K562 (cell line): ENCODE measurements around the gene KMT5B. TPM values are rescaled to one million over a fixed set of nuclear protein-coding genes. Genes with fewer than 3 reads are reported as not detected.

Experiments used
- ATF6 ChIP-seq: sonication (generic); formaldehyde crosslinking; IDR thresholded peaks from 2 replicates; pipeline ENCODE4 v1.4.0; 2020; ENCODE audit warnings: mild to moderate bottlenecking, missing genetic modification reagents
- BCOR ChIP-seq: fragments of 450-650 bp; IDR thresholded peaks from 2 replicates; pipeline ENCODE4 v1.6.1; 2016
- FOXJ3 ChIP-seq: sonication (generic); formaldehyde crosslinking; IDR thresholded peaks from 2 replicates; pipeline ENCODE4 v1.4.0; 2020; ENCODE audit warnings: mild to moderate bottlenecking, missing genetic modification reagents
- HMBOX1 ChIP-seq: sonication (generic); IDR thresholded peaks from 2 replicates; pipeline ENCODE4 v1.6.1; 2016
- RCOR1 ChIP-seq, 2 experiments: IDR thresholded peaks; 2 replicates each; pipeline ENCODE4 v1.6.1; 2012; ENCODE audit warnings: low read depth in 2 of 2, low read length in 2 of 2, borderline replicate concordance in 1 of 2, improper control_type of control experiment in 1 of 2
- SLC30A9 ChIP-seq: fragments of 250-450 bp; sonication (Bioruptor Pico); IDR thresholded peaks from 2 replicates; pipeline ENCODE4 v1.8.0; 2022; ENCODE audit warnings: mild to moderate bottlenecking, moderate library complexity
- SRF ChIP-seq, 2 experiments: fragments of 250-450, 450-650 bp in 1 of 2; sonication (Bioruptor Pico) in 1 of 2; sonication (generic) in 1 of 2; formaldehyde crosslinking; IDR thresholded peaks; 2 replicates each; pipeline versions ENCODE4 v1.5.0 to v1.5.1; 2020 to 2022; ENCODE audit warnings: mild to moderate bottlenecking in 1 of 2, missing genetic modification reagents in 1 of 2
- THRAP3 ChIP-seq: fragments of 450-650 bp; IDR thresholded peaks from 2 replicates; pipeline ENCODE4 v1.6.1; 2016; ENCODE audit warnings: mild to moderate bottlenecking, inconsistent platforms, borderline replicate concordance
- ZBTB7A ChIP-seq: IDR thresholded peaks from 2 replicates; pipeline ENCODE4 v1.6.1; 2011; ENCODE audit warnings: low read depth, mild to moderate bottlenecking, low read length, moderate library complexity, borderline replicate concordance; ENCODE audit not compliant: control insufficient read depth
- ZNF347 ChIP-seq: fragments of 450-650 bp; formaldehyde crosslinking; IDR thresholded peaks from 2 replicates; pipeline ENCODE4 v1.4.0; 2020; ENCODE audit warnings: low read depth, mild to moderate bottlenecking, moderate library complexity
- ZNF717 ChIP-seq: fragments of 250-450 bp; sonication (Bioruptor Pico); IDR thresholded peaks from 2 replicates; pipeline ENCODE4 v1.5.0; 2021
- polyA plus RNA-seq, 8 experiments: library from polyadenylated mRNA; depleted of rRNA in 4 of 8; stranded (reverse) in 5 of 8; unstranded in 3 of 8; fragments of >200 nt; fragmentation: Nextera tagmentation in 2 of 8; fragmentation: Illumina TruSeq in 1 of 8; extraction: Ambion mirVana in 2 of 8; extraction: Trizol in 1 of 8; gene quantifications; 2 replicates each; pipeline versions ENCODE4 v1.2.1 to v1.2.3, GENCODE V29; 2011 to 2014; ENCODE audit warnings: inconsistent platforms in 1 of 8, missing spikeins in 1 of 8
- total RNA-seq, 7 experiments: library from RNA; depleted of rRNA in 6 of 7; stranded (reverse); fragments of >200 nt in 6 of 7; fragmentation: Illumina TruSeq in 2 of 7; extraction: Trizol in 2 of 7; gene quantifications; 2 replicates each; pipeline versions ENCODE4 v1.2.1 to v1.2.3, GENCODE V29; 2011 to 2021; ENCODE audit warnings: low replicate concordance in 1 of 7
- TF ChIP-seq, protein P1 (sequence below): fragments of 450-650 bp; formaldehyde crosslinking; IDR thresholded peaks from 2 replicates; pipeline ENCODE4 v1.4.0; 2020; ENCODE audit warnings: mild to moderate bottlenecking, mixed read lengths
- TF ChIP-seq, protein P2 (sequence below): fragments of 150-350 bp; conservative IDR thresholded peaks from 2 replicates; pipeline ENCODE4 v1.6.1; 2014; ENCODE audit warnings: low read length
- TF ChIP-seq, protein P3 (sequence below): sonication (generic); formaldehyde crosslinking; IDR thresholded peaks from 2 replicates; pipeline ENCODE4 v1.8.0; 2022; ENCODE audit warnings: mild to moderate bottlenecking, missing genetic modification reagents
- TF ChIP-seq, protein P4 (sequence below), 2 experiments: IDR thresholded peaks; 2 replicates each; pipeline ENCODE4 v1.6.1; 2011; ENCODE audit warnings: borderline replicate concordance in 1 of 2, control low read depth in 1 of 2, low read depth in 1 of 2, low read length in 1 of 2, mild to moderate bottlenecking in 1 of 2, mixed read lengths in 1 of 2, moderate library complexity in 1 of 2; ENCODE audit not compliant: insufficient read depth in 1 of 2, insufficient read length in 1 of 2, poor library complexity in 1 of 2, severe bottlenecking in 1 of 2; ENCODE audit errors: extremely low read depth in 1 of 2

KMT5B gene
- total and polyA plus RNA-seq, 9 of the 15 experiments (the other 6 are each of a cell fraction or from before 2014, with no cell fraction given), result 7.3 to 27.3 (median 20.9) TPM

GRCh38 chr11:68214173-68215086 is 1.3 kb upstream of the KMT5B start (continued):
- TF ChIP-seq, protein P1, sequence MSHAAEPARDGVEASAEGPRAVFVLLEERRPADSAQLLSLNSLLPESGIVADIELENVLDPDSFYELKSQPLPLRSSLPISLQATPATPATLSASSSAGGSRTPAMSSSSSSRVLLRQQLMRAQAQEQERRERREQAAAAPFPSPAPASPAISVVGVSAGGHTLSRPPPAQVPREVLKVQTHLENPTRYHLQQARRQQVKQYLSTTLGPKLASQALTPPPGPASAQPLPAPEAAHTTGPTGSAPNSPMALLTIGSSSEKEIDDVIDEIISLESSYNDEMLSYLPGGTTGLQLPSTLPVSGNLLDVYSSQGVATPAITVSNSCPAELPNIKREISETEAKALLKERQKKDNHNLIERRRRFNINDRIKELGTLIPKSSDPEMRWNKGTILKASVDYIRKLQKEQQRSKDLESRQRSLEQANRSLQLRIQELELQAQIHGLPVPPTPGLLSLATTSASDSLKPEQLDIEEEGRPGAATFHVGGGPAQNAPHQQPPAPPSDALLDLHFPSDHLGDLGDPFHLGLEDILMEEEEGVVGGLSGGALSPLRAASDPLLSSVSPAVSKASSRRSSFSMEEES (CRISPR knock-in tag), result no peak
- TF ChIP-seq FOXJ3 (CRISPR knock-in tag) (no peak), ZBTB7A (peak; percentile 53; the same call in 1 of the 2 replicates), HMBOX1 (no peak), THRAP3 (no peak), ZNF717 (CRISPR knock-in tag) (no peak), ZNF347 (CRISPR knock-in tag) (no peak), RCOR1 (IDR thresholded peaks at IDR 0.05; ENCODE audit: borderline replicate concordance in 1 of 2, low read depth in 2 of 2, low read length in 2 of 2) (no peak), SRF (CRISPR knock-in tag; IDR thresholded peaks at IDR 0.05) (no peak), SLC30A9 (CRISPR knock-in tag) (no peak), ATF6 (no peak), BCOR (peak; percentile 61)
- TF ChIP-seq, protein P2, sequence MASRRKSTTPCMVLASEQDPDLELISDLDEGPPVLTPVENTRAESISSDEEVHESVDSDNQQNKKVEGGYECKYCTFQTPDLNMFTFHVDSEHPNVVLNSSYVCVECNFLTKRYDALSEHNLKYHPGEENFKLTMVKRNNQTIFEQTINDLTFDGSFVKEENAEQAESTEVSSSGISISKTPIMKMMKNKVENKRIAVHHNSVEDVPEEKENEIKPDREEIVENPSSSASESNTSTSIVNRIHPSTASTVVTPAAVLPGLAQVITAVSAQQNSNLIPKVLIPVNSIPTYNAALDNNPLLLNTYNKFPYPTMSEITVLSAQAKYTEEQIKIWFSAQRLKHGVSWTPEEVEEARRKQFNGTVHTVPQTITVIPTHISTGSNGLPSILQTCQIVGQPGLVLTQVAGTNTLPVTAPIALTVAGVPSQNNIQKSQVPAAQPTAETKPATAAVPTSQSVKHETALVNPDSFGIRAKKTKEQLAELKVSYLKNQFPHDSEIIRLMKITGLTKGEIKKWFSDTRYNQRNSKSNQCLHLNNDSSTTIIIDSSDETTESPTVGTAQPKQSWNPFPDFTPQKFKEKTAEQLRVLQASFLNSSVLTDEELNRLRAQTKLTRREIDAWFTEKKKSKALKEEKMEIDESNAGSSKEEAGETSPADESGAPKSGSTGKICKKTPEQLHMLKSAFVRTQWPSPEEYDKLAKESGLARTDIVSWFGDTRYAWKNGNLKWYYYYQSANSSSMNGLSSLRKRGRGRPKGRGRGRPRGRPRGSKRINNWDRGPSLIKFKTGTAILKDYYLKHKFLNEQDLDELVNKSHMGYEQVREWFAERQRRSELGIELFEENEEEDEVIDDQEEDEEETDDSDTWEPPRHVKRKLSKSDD, result no peak
- TF ChIP-seq, protein P3, sequence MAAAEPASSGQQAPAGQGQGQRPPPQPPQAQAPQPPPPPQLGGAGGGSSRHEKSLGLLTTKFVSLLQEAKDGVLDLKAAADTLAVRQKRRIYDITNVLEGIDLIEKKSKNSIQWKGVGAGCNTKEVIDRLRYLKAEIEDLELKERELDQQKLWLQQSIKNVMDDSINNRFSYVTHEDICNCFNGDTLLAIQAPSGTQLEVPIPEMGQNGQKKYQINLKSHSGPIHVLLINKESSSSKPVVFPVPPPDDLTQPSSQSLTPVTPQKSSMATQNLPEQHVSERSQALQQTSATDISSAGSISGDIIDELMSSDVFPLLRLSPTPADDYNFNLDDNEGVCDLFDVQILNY (CRISPR knock-in tag), result no peak
- TF ChIP-seq, protein P4, sequence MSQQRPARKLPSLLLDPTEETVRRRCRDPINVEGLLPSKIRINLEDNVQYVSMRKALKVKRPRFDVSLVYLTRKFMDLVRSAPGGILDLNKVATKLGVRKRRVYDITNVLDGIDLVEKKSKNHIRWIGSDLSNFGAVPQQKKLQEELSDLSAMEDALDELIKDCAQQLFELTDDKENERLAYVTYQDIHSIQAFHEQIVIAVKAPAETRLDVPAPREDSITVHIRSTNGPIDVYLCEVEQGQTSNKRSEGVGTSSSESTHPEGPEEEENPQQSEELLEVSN (IDR thresholded peaks at IDR 0.05; ENCODE audit: borderline replicate concordance in 1 of 2, extremely low read depth in 1 of 2, insufficient read depth in 1 of 2, insufficient read length in 1 of 2, low read depth in 1 of 2, low read length in 1 of 2, poor library complexity in 1 of 2, severe bottlenecking in 1 of 2), result peak in 1 of 2 experiments; percentile 43
